Dendritic cell treated with granulocyte-macrophage colony-stimulating factor and Interleukin-4, amounts not matched to agents 40 ng/mL and 50 ng/mL, for 4 days (primary cell): ENCODE data around the gene B3GAT1.

Experiments
- H3K27ac Mint-ChIP-seq: one replicate; pipeline ENCODE4 v1.8.0; 2022; ENCODE audit warnings: mild to moderate bottlenecking, mixed read lengths
- H3K27me3 Mint-ChIP-seq: one replicate; pipeline ENCODE4 v1.8.0; 2022; ENCODE audit warnings: mild to moderate bottlenecking, mixed read lengths
- H3K36me3 Mint-ChIP-seq: one replicate; pipeline ENCODE4 v1.8.0; 2022; ENCODE audit warnings: low read depth, mixed read lengths
- H3K4me1 Mint-ChIP-seq: one replicate; pipeline ENCODE4 v1.8.0; 2022; ENCODE audit warnings: low read depth, mixed read lengths
- H3K4me3 Mint-ChIP-seq: one replicate; pipeline ENCODE4 v1.8.0; 2022; ENCODE audit warnings: mild to moderate bottlenecking, moderate library complexity, mixed read lengths
- H3K9me3 Mint-ChIP-seq: one replicate; pipeline ENCODE4 v1.8.0; 2022; ENCODE audit warnings: mixed read lengths
- intact Hi-C: fragments of 100-400 bp; cut with micrococcal nuclease; formaldehyde crosslinking; loops from one replicate; pipeline ENCODE4 v1.15.0; 2022

The B3GAT1 gene

GRCh38 chr11:134409552-134410429, 2.3 kb downstream of the B3GAT1 start:
- H3K9me3 Mint-ChIP-seq = no peaks in the 10 kb centered on the region
- no peak overlapping the region for H3K27ac Mint-ChIP-seq
- H3K4me1 Mint-ChIP-seq = no peaks in the 10 kb centered on the region
- intact Hi-C loops = no loop called here
- H3K36me3 Mint-ChIP-seq = no peaks in the 10 kb centered on the region
- no peak overlapping the region for H3K4me3 Mint-ChIP-seq
- H3K27me3 Mint-ChIP-seq = peaks cover 44% of the 10 kb centered on the region

- Mint-ChIP-seq H3K9me3 (no peaks in the 10 kb centered on the region), H3K27me3 (peaks cover 28% of the 10 kb centered on the region), H3K27ac (no peak overlapping the region), H3K36me3 (no peaks in the 10 kb centered on the region), H3K4me1 (no peaks in the 10 kb centered on the region), H3K4me3 (no peak overlapping the region)
- intact Hi-C loops = no loop called here
Measured at GRCh38 chr11:134407923-134408322, 4.1 kb downstream of the B3GAT1 start.

GRCh38 chr11:134407321-134407828, 4.7 kb downstream of the B3GAT1 start:
- Mint-ChIP-seq H3K36me3 (no peaks in the 10 kb centered on the region), H3K4me3 (no peak overlapping the region), H3K4me1 (no peaks in the 10 kb centered on the region), H3K27me3 (peaks cover 26% of the 10 kb centered on the region), H3K9me3 (no peaks in the 10 kb centered on the region), H3K27ac (no peak overlapping the region)
- intact Hi-C loops = no loop called here

GRCh38 chr11:134406264-134407185, 5.5 kb downstream of the B3GAT1 start:
- H3K36me3 Mint-ChIP-seq = no peaks in the 10 kb centered on the region
- H3K27me3 Mint-ChIP-seq = peaks cover 27% of the 10 kb centered on the region
- H3K4me3 Mint-ChIP-seq = no peak overlapping the region
- intact Hi-C loops = no loop called here
- H3K9me3 Mint-ChIP-seq = no peaks in the 10 kb centered on the region
- no peak overlapping the region for H3K27ac Mint-ChIP-seq
- no peaks in the 10 kb centered on the region for H3K4me1 Mint-ChIP-seq

- Mint-ChIP-seq H3K9me3 (no peaks in the 10 kb centered on the region), H3K27me3 (peaks cover 20% of the 10 kb centered on the region), H3K4me3 (no peak overlapping the region), H3K27ac (no peak overlapping the region), H3K36me3 (no peaks in the 10 kb centered on the region), H3K4me1 (no peaks in the 10 kb centered on the region)
- intact Hi-C loops = no loop called here
Measured at GRCh38 chr11:134405841-134406240, 6.2 kb downstream of the B3GAT1 start.

- Mint-ChIP-seq H3K9me3 (no peaks in the 10 kb centered on the region), H3K4me1 (no peaks in the 10 kb centered on the region), H3K27me3 (peaks cover 16% of the 10 kb centered on the region), H3K36me3 (no peaks in the 10 kb centered on the region), H3K4me3 (no peak overlapping the region), H3K27ac (no peak overlapping the region)
- intact Hi-C loops = no loop called here
Measured at GRCh38 chr11:134405436-134405835, 6.6 kb downstream of the B3GAT1 start.

GRCh38 chr11:134404575-134405341, 7.3 kb downstream of the B3GAT1 start:
- no peaks in the 10 kb centered on the region for H3K36me3 Mint-ChIP-seq
- no peak overlapping the region for H3K27ac Mint-ChIP-seq
- no peaks in the 10 kb centered on the region for H3K4me1 Mint-ChIP-seq
- H3K4me3 Mint-ChIP-seq = no peak overlapping the region
- H3K9me3 Mint-ChIP-seq = no peaks in the 10 kb centered on the region
- intact Hi-C loops = no loop called here
- H3K27me3 Mint-ChIP-seq = peaks cover 9% of the 10 kb centered on the region

- Mint-ChIP-seq H3K36me3 (no peaks in the 10 kb centered on the region), H3K9me3 (no peaks in the 10 kb centered on the region), H3K27ac (no peak overlapping the region), H3K4me3 (no peak overlapping the region), H3K27me3 (peaks cover 2% of the 10 kb centered on the region), H3K4me1 (no peaks in the 10 kb centered on the region)
- intact Hi-C loops = no loop called here
Measured at GRCh38 chr11:134402910-134403309, 9.1 kb downstream of the B3GAT1 start.

- Mint-ChIP-seq H3K36me3 (no peaks in the 10 kb centered on the region), H3K4me3 (no peak overlapping the region), H3K27me3 (peaks cover 2% of the 10 kb centered on the region), H3K4me1 (no peaks in the 10 kb centered on the region), H3K27ac (no peak overlapping the region), H3K9me3 (no peaks in the 10 kb centered on the region)
- intact Hi-C loops = no loop called here
Measured at GRCh38 chr11:134401825-134402809, 9.9 kb downstream of the B3GAT1 start.

- intact Hi-C loops = no loop called here
- Mint-ChIP-seq H3K4me3 (no peak overlapping the region), H3K4me1 (no peaks in the 10 kb centered on the region), H3K36me3 (no peaks in the 10 kb centered on the region), H3K27me3 (peaks cover 2% of the 10 kb centered on the region), H3K9me3 (no peaks in the 10 kb centered on the region), H3K27ac (no peak overlapping the region)
Measured at GRCh38 chr11:134399996-134400395, 12.0 kb downstream of the B3GAT1 start.

GRCh38 chr11:134399293-134399654, 12.8 kb downstream of the B3GAT1 start:
- Mint-ChIP-seq H3K9me3 (no peaks in the 10 kb centered on the region), H3K4me1 (no peaks in the 10 kb centered on the region), H3K4me3 (no peak overlapping the region), H3K36me3 (no peaks in the 10 kb centered on the region), H3K27me3 (peaks cover 2% of the 10 kb centered on the region), H3K27ac (no peak overlapping the region)
- intact Hi-C loops = no loop called here

GRCh38 chr11:134398644-134399292, 13.3 kb downstream of the B3GAT1 start:
- Mint-ChIP-seq H3K27ac (no peak overlapping the region), H3K4me3 (no peak overlapping the region), H3K36me3 (no peaks in the 10 kb centered on the region), H3K27me3 (peaks cover 3% of the 10 kb centered on the region), H3K4me1 (no peaks in the 10 kb centered on the region), H3K9me3 (no peaks in the 10 kb centered on the region)
- intact Hi-C loops = no loop called here
